GM23338 (cell line): ENCODE data around the gene SEC14L3. TPM values are rescaled to one million over a fixed set of nuclear protein-coding genes. Genes with fewer than 3 reads are reported as not detected.

Experiments
- ATAC-seq: fragments of 200-7000 bp; cut with Tn5 transposase; 3 replicates; pipeline ENCODE4 v1.9.1; 2020
- DNase-seq: peaks from one replicate; pipeline ENCODE4 v3.0.0-alpha.2; 2015; ENCODE audit warnings: low spot score
- H2AFZ ChIP-seq: fragments of 200-600 bp; sonication (generic); 2 replicates; pipeline ENCODE4 v1.8.0; 2016; ENCODE audit warnings: antibody characterized with exemption, mild to moderate bottlenecking, moderate library complexity
- H3F3A ChIP-seq: fragments of 200-600 bp; sonication (generic); replicated peaks from 2 replicates; pipeline ENCODE4 v1.8.0; 2017; ENCODE audit warnings: antibody characterized with exemption, mixed run types, low read depth
- H3K27ac ChIP-seq: fragments of 200-600 bp; sonication (generic); 2 replicates; pipeline ENCODE4 v1.6.1; 2016; ENCODE audit warnings: low read depth
- H3K27me3 ChIP-seq: fragments of 200-600 bp; sonication (generic); 2 replicates; pipeline ENCODE4 v1.8.0; 2016; ENCODE audit warnings: mild to moderate bottlenecking, mixed run types, moderate library complexity; ENCODE audit not compliant: insufficient read depth
- H3K36me3 ChIP-seq: fragments of 200-600 bp; sonication (generic); 2 replicates; pipeline ENCODE4 v1.8.0; 2016; ENCODE audit warnings: mild to moderate bottlenecking; ENCODE audit not compliant: insufficient read depth
- H3K4me1 ChIP-seq: fragments of 200-600 bp; sonication (generic); 2 replicates; pipeline ENCODE4 v1.8.0; 2016; ENCODE audit warnings: mild to moderate bottlenecking, moderate library complexity; ENCODE audit not compliant: insufficient read depth
- H3K4me2 ChIP-seq: fragments of 200-600 bp; sonication (generic); 2 replicates; pipeline ENCODE4 v1.7.1; 2017; ENCODE audit warnings: mixed run types
- H3K4me3 ChIP-seq: fragments of 200-600 bp; sonication (generic); 2 replicates; pipeline ENCODE4 v1.6.1; 2016; ENCODE audit warnings: mixed run types
- H3K79me2 ChIP-seq: fragments of 200-600 bp; sonication (generic); replicated peaks from 2 replicates; pipeline ENCODE4 v1.8.0; 2017; ENCODE audit warnings: mild to moderate bottlenecking; ENCODE audit not compliant: insufficient read depth
- H3K9me2 ChIP-seq: fragments of 200-600 bp; sonication (generic); 2 replicates; pipeline ENCODE4 v1.8.0; 2017; ENCODE audit not compliant: insufficient read depth
- H4K20me1 ChIP-seq: fragments of 200-600 bp; sonication (generic); replicated peaks from 2 replicates; pipeline ENCODE4 v1.8.0; 2017; ENCODE audit warnings: mild to moderate bottlenecking; ENCODE audit not compliant: insufficient read depth
- H3K27ac Mint-ChIP-seq: 2 replicates; pipeline ENCODE4 v1.8.0; 2020; ENCODE audit warnings: inconsistent platforms, mild to moderate bottlenecking, moderate library complexity, mixed read lengths
- H3K27me3 Mint-ChIP-seq: 3 replicates; pipeline ENCODE4 v1.8.0; 2022; ENCODE audit warnings: low read depth, mild to moderate bottlenecking, moderate library complexity, mixed read lengths, inconsistent platforms; ENCODE audit not compliant: insufficient read depth, poor library complexity
- H3K36me3 Mint-ChIP-seq: 3 replicates; pipeline ENCODE4 v1.8.0; 2021; ENCODE audit warnings: low read depth, mild to moderate bottlenecking, inconsistent platforms, moderate library complexity, mixed read lengths
- H3K4me1 Mint-ChIP-seq: 3 replicates; pipeline ENCODE4 v1.8.0; 2020; ENCODE audit warnings: mild to moderate bottlenecking, inconsistent platforms, mixed read lengths
- H3K4me3 Mint-ChIP-seq: 3 replicates; pipeline ENCODE4 v1.8.0; 2021; ENCODE audit warnings: moderate library complexity, mild to moderate bottlenecking, inconsistent platforms, mixed read lengths
- H3K9me3 Mint-ChIP-seq: 3 replicates; pipeline ENCODE4 v1.8.0; 2020; ENCODE audit warnings: moderate library complexity, mild to moderate bottlenecking, inconsistent platforms, mixed read lengths
- CREB1 ChIP-seq: fragments of 250-450 bp; sonication (Bioruptor Pico); IDR thresholded peaks from 2 replicates; pipeline ENCODE4 v1.5.0; 2020; ENCODE audit warnings: low read depth, mild to moderate bottlenecking, moderate library complexity
- CTCF ChIP-seq, 2 experiments: fragments of 200-600 bp in 1 of 2; sonication (generic) in 1 of 2; conservative IDR thresholded peaks; 2 replicates each; pipeline versions ENCODE4 v1.5.1 to v1.6.1; 2016 to 2017; ENCODE audit warnings: antibody characterized with exemption in 2 of 2, low read depth in 2 of 2, mild to moderate bottlenecking in 2 of 2, moderate library complexity in 1 of 2
- ETS1 ChIP-seq: IDR thresholded peaks from 2 replicates; pipeline ENCODE4 v1.6.1; 2016; ENCODE audit warnings: antibody characterized with exemption
- EZH2 ChIP-seq: fragments of 200-600 bp; sonication (generic); IDR thresholded peaks from one replicate; pipeline ENCODE4 v1.8.0; 2017; ENCODE audit warnings: antibody characterized with exemption, mild to moderate bottlenecking, low read depth; ENCODE audit not compliant: unreplicated experiment
- EZH2phosphoT487 ChIP-seq: fragments of 200-600 bp; sonication (generic); IDR thresholded peaks from one replicate; pipeline ENCODE4 v1.8.1; 2018; ENCODE audit warnings: antibody characterized with exemption; ENCODE audit not compliant: unreplicated experiment
- JUNB ChIP-seq: IDR thresholded peaks from one replicate; pipeline ENCODE4 v1.6.1; 2016; ENCODE audit warnings: antibody characterized with exemption; ENCODE audit not compliant: unreplicated experiment
- NANOG ChIP-seq: IDR thresholded peaks from 2 replicates; pipeline ENCODE4 v1.6.1; 2016; ENCODE audit warnings: antibody characterized with exemption, borderline replicate concordance
- POLR2AphosphoS5 ChIP-seq: IDR thresholded peaks from 2 replicates; pipeline ENCODE4 v1.6.1; 2016; ENCODE audit warnings: antibody characterized with exemption, low read depth
- STAT1 ChIP-seq: IDR thresholded peaks from one replicate; pipeline ENCODE4 v1.6.1; 2016; ENCODE audit warnings: antibody characterized with exemption; ENCODE audit not compliant: unreplicated experiment
- ZNF114 ChIP-seq: fragments of 250-450 bp; sonication (Bioruptor Pico); IDR thresholded peaks from 2 replicates; pipeline ENCODE4 v1.5.0; 2020; ENCODE audit warnings: mild to moderate bottlenecking, moderate library complexity
- ZNF331 ChIP-seq: fragments of 250-450 bp; sonication (Bioruptor Pico); IDR thresholded peaks from 2 replicates; pipeline ENCODE4 v1.5.0; 2020; ENCODE audit warnings: low read depth, mild to moderate bottlenecking, moderate library complexity
- polyA plus RNA-seq: library from polyadenylated mRNA; unstranded; fragments of >200 nt; fragmentation: Nextera tagmentation; extraction: Ambion mirVana; gene quantifications from 2 replicates; pipeline ENCODE4 v1.2.1, GENCODE V29; 2016
- total RNA-seq: library from RNA; depleted of rRNA; stranded (reverse); fragments of >200 nt; shearing (Covaris generic); gene quantifications from 2 replicates; pipeline ENCODE4 v1.2.3, GENCODE V29; 2014

SEC14L3 gene
- total and polyA plus RNA-seq, 2 experiments from 2014 or later, result not detected

GRCh38 chr22:30453731-30454510 lies 17.9 kb downstream of the SEC14L3 start:
- H3K36me3 Mint-ChIP-seq, result no peaks in the 10 kb centered on the region
- ATAC-seq (peak; percentile 62), DNase-seq (peak; percentile 48)
- no peak overlapping the region for H3K4me3 Mint-ChIP-seq
- H3K4me2 ChIP-seq, result no peak overlapping the region
- H3K9me3 Mint-ChIP-seq, result no peaks in the 10 kb centered on the region; the same call in 2 of the 3 replicates
- no peak overlapping the region for H3K4me3 ChIP-seq
- H3K4me1 Mint-ChIP-seq, result no peaks in the 10 kb centered on the region; the same call in 2 of the 3 replicates
- no peak overlapping the region for H3K27ac Mint-ChIP-seq
- no peaks in the 10 kb centered on the region for H4K20me1 ChIP-seq
- H2AFZ ChIP-seq, result no peak overlapping the region
- H3K27ac ChIP-seq, result no peak overlapping the region
- H3K36me3 ChIP-seq, result no peaks in the 10 kb centered on the region
- no peaks in the 10 kb centered on the region for H3K79me2 ChIP-seq
- no peaks in the 10 kb centered on the region for H3F3A ChIP-seq
- TF ChIP-seq CTCF (conservative IDR thresholded peaks at IDR 0.05; ENCODE audit: low read depth in 2 of 2), result peak; percentile 28 to 55; a peak in 3 of 4 replicates
- TF ChIP-seq EZH2phosphoT487, result no peak
- H3K9me2 ChIP-seq, result no peaks in the 10 kb centered on the region
- H3K27me3 ChIP-seq, result no peaks in the 10 kb centered on the region
- no peaks in the 10 kb centered on the region for H3K4me1 ChIP-seq
- H3K27me3 Mint-ChIP-seq, result peaks cover 7% of the 10 kb centered on the region

- Mint-ChIP-seq H3K27ac (no peak overlapping the region), H3K36me3 (no peaks in the 10 kb centered on the region), H3K9me3 (no peaks in the 10 kb centered on the region; the same call in 2 of the 3 replicates), H3K4me1 (no peaks in the 10 kb centered on the region; the same call in 2 of the 3 replicates), H3K27me3 (peaks cover 6% of the 10 kb centered on the region), H3K4me3 (no peak overlapping the region)
- H3K36me3 ChIP-seq, result no peaks in the 10 kb centered on the region
- H3F3A ChIP-seq, result no peaks in the 10 kb centered on the region
- no peaks in the 10 kb centered on the region for H3K4me1 ChIP-seq
- no peak overlapping the region for H3K27ac ChIP-seq
- H3K9me2 ChIP-seq, result no peaks in the 10 kb centered on the region
- DNase-seq (no peak), ATAC-seq (no peak)
- no peak overlapping the region for H2AFZ ChIP-seq
- no peaks in the 10 kb centered on the region for H3K79me2 ChIP-seq
- H3K27me3 ChIP-seq, result no peaks in the 10 kb centered on the region
- no peak overlapping the region for H3K4me2 ChIP-seq
- H4K20me1 ChIP-seq, result no peaks in the 10 kb centered on the region
- H3K4me3 ChIP-seq, result no peak overlapping the region
- TF ChIP-seq STAT1 (no peak), ZNF114 (CRISPR knock-in tag) (no peak), ZNF331 (CRISPR knock-in tag) (no peak), ETS1 (no peak), JUNB (no peak), EZH2 (no peak), CREB1 (CRISPR knock-in tag) (no peak), NANOG (no peak), CTCF (conservative IDR thresholded peaks at IDR 0.05; ENCODE audit: low read depth in 2 of 2) (no peak), POLR2AphosphoS5 (no peak), EZH2phosphoT487 (no peak)
Observed at GRCh38 chr22:30452861-30453260, 19.0 kb downstream of the SEC14L3 start.
